Skin of body (tissue), 3 donors: ENCODE results near the gene LDLRAD3. TPM values are rescaled to one million over a fixed set of nuclear protein-coding genes. Genes with fewer than 3 reads are reported as not detected.

Experiments
- DNase-seq: peaks from one replicate; lab custom pipeline; 2025; lab: John Stamatoyannopoulos, UW
- small RNA-seq: library from RNA; depleted of rRNA; stranded (forward); fragments of <200 nt; gene quantifications from one replicate; pipeline ENCODE3, GENCODE V24; 2014; ENCODE audit warnings: low replicate concordance
- total RNA-seq: library from RNA; depleted of rRNA; stranded (reverse); fragments of >200 nt; gene quantifications from one replicate; pipeline ENCODE4 v1.2.3, GENCODE V29; 2014

Gene LDLRAD3
- total RNA-seq, 1 donor from 2014 or later, result 9.4 TPM

GRCh38 chr11:36268337-36268985 lies 324.6 kb downstream of the LDLRAD3 start:
- DNase-seq, result no peak

- no peak for DNase-seq
These were observed 326.8 kb downstream of the LDLRAD3 start for GRCh38 chr11:36270701-36271100.

- DNase-seq, result no peak
These were observed 328.0 kb downstream of the LDLRAD3 start for GRCh38 chr11:36271794-36272407.

- DNase-seq, result no peak
These were observed 329.2 kb downstream of the LDLRAD3 start for GRCh38 chr11:36273110-36273509.

GRCh38 chr11:36274414-36274813 lies 330.6 kb downstream of the LDLRAD3 start:
- no peak for DNase-seq

- DNase-seq, result no peak
These were observed 334.8 kb downstream of the LDLRAD3 start for GRCh38 chr11:36278531-36279282.

- no peak for DNase-seq
These were observed 336.7 kb downstream of the LDLRAD3 start for GRCh38 chr11:36280531-36280930.

Small RNA genes lying within 50 kb of the gene (small RNA-seq; reads per million reads assigned to genes)
- gene MIR3973, result not detected
